Body of pancreas (tissue), 4 donors: ENCODE results near the gene TACO1. TPM values are rescaled to one million over a fixed set of nuclear protein-coding genes. Genes with fewer than 3 reads are reported as not detected.

Source experiments
- ATAC-seq: fragments of 150-250 bp; one replicate; pipeline ENCODE4 v1.9.1; 2016
- DNase-seq, 4 donors: peaks; one replicate each; pipeline ENCODE4 v3.0.0-alpha.2; 2019
- H3K27ac ChIP-seq, 4 donors: fragments of 200-600 bp; sonication (generic); 1 replicate in 3 of 4; 2 replicates in 1 of 4; pipeline versions ENCODE4 v1.5.1 to v1.6.1; 2016 to 2019; ENCODE audit warnings: mild to moderate bottlenecking in 1 of 4, mixed read lengths in 1 of 4, moderate library complexity in 1 of 4
- H3K27me3 ChIP-seq, 2 donors: fragments of 200-600 bp; sonication (generic); one replicate each; pipeline ENCODE4 v1.6.0; 2016; ENCODE audit warnings: mild to moderate bottlenecking in 1 of 2
- H3K36me3 ChIP-seq, 2 donors: fragments of 200-600 bp; sonication (generic); replicated peaks in 1 of 2; 2 replicates each; pipeline ENCODE4 v1.5.1; 2016; ENCODE audit warnings: low read depth in 2 of 2; ENCODE audit not compliant: insufficient read depth in 1 of 2
- H3K4me1 ChIP-seq: fragments of 200-600 bp; sonication (generic); one replicate; pipeline ENCODE4 v1.6.0; 2016
- H3K4me3 ChIP-seq, 2 donors: fragments of 200-600 bp; sonication (generic); 1 replicate in 1 of 2; 2 replicates in 1 of 2; pipeline ENCODE4 v1.5.1; 2016 to 2019
- H3K9me3 ChIP-seq, 3 donors: fragments of 200-600 bp; sonication (generic); 1 replicate in 2 of 3; 2 replicates in 1 of 3; pipeline ENCODE4 v1.5.1; 2016
- CTCF ChIP-seq, 7 experiments: fragments of 450-650 bp in 4 of 7; fragments of 200-600 bp in 3 of 7; sonication (generic) in 3 of 7; IDR thresholded peaks; one replicate each; pipeline ENCODE4 v1.5.1; 2016 to 2019; ENCODE audit warnings: antibody characterized with exemption in 7 of 7
- POLR2A ChIP-seq, 3 donors: fragments of 450-650 bp; IDR thresholded peaks; one replicate each; pipeline ENCODE4 v1.6.1; 2016; ENCODE audit warnings: antibody characterized with exemption in 3 of 3, mild to moderate bottlenecking in 2 of 3
- WGBS, 2 donors: methylation state at CpG; one replicate each; pipeline ENCODE4 v1.1.5; 2017; 5-methylcytosine and 5-hydroxymethylcytosine counted together
- intact Hi-C: fragments of 100-400 bp; cut with DNase I; formaldehyde crosslinking; loops from one replicate; pipeline ENCODE4 v1.15.1; 2023
- total RNA-seq, 2 donors: library from RNA; depleted of rRNA; stranded (reverse); fragments of >200 nt; gene quantifications; one replicate each; pipeline ENCODE4 v1.1.0, GENCODE V29; 2016

Gene TACO1
- total RNA-seq, 2 donors from 2014 or later, result 9.3 to 10.5 TPM

GRCh38 chr17:63568563-63568962, 32.1 kb upstream of the TACO1 start:
- 77 to 86% methylated on average over 8 of the region's 8 CpGs for WGBS, 2 donors
- no peak for ATAC-seq

GRCh38 chr17:63571632-63572310, 28.9 kb upstream of the TACO1 start:
- WGBS, 2 donors, result 86 to 89% methylated on average over 1 of the region's 1 CpG
- H3K27ac ChIP-seq, result no peak overlapping the region
- DNase-seq (no peak), ATAC-seq (no peak)
- no peaks in the 10 kb centered on the region for H3K27me3 ChIP-seq
- H3K9me3 ChIP-seq, result no peaks in the 10 kb centered on the region
- no peaks in the 10 kb centered on the region for H3K4me1 ChIP-seq
- intact Hi-C loops, result no loop called here
- no peaks in the 10 kb centered on the region for H3K36me3 ChIP-seq
- TF ChIP-seq CTCF (IDR thresholded peaks at IDR 0.05), result no peak
- TF ChIP-seq POLR2A (IDR thresholded peaks at IDR 0.05), result no peak
- no peak overlapping the region for H3K4me3 ChIP-seq

More at GRCh38 chr17:63568563-63568962, 32.1 kb upstream of the TACO1 start:
- intact Hi-C loops, result no loop called here
- no peak overlapping the region for H3K4me3 ChIP-seq
- no peaks in the 10 kb centered on the region for H3K9me3 ChIP-seq
- no peaks in the 10 kb centered on the region for H3K4me1 ChIP-seq
- TF ChIP-seq POLR2A (IDR thresholded peaks at IDR 0.05) (no peak), CTCF (IDR thresholded peaks at IDR 0.05) (no peak)
- no peaks in the 10 kb centered on the region for H3K36me3 ChIP-seq
- H3K27ac ChIP-seq, result no peak overlapping the region
- H3K27me3 ChIP-seq, result no peaks in the 10 kb centered on the region
- DNase-seq, result no peak

GRCh38 chr17:63573634-63574033, 27.1 kb upstream of the TACO1 start:
- intact Hi-C loops, result no loop called here
- Histone ChIP-seq H3K27ac (no peak overlapping the region), H3K4me3 (no peak overlapping the region), H3K9me3 (no peaks in the 10 kb centered on the region), H3K27me3 (no peaks in the 10 kb centered on the region), H3K4me1 (peaks cover 4% of the 10 kb centered on the region), H3K36me3 (no peaks in the 10 kb centered on the region)
- TF ChIP-seq POLR2A (IDR thresholded peaks at IDR 0.05), result no peak
- peak in 4 of 7 experiments; percentile 12 to 37 (median 30) for TF ChIP-seq CTCF (IDR thresholded peaks at IDR 0.05)
- ATAC-seq (no peak), DNase-seq (no peak)
- WGBS, 2 donors, result 78 to 81% methylated on average over 5 of the region's 5 CpGs

GRCh38 chr17:63578027-63578768, 22.5 kb upstream of the TACO1 start:
- DNase-seq (no peak), ATAC-seq (no peak)
- Histone ChIP-seq H3K27me3 (no peaks in the 10 kb centered on the region), H3K9me3 (no peaks in the 10 kb centered on the region), H3K4me1 (peaks cover 26% of the 10 kb centered on the region), H3K27ac (no peak overlapping the region), H3K4me3 (no peak overlapping the region), H3K36me3 (peaks cover 0 to 3% of the 10 kb centered on the region in 2 donors)
- intact Hi-C loops, result no loop called here
- WGBS, 2 donors, result 76 to 89% methylated on average over 7 of the region's 7 CpGs
- TF ChIP-seq POLR2A (IDR thresholded peaks at IDR 0.05) (no peak), CTCF (IDR thresholded peaks at IDR 0.05) (no peak)
